GM21737 (cell line): Measurements from ENCODE around the gene PNKD.

Experiments used
- ATAC-seq: cut with Tn5 transposase; IDR thresholded peaks from one replicate; pipeline ENCODE4 v1.9.1; 2021; ENCODE audit warnings: mild to moderate bottlenecking, moderate library complexity; ENCODE audit not compliant: unreplicated experiment

The PNKD gene

GRCh38 chr2:218368621-218369153, 98.4 kb downstream of the PNKD start:
- ATAC-seq, result no peak

- ATAC-seq, result no peak
Measured at GRCh38 chr2:218369330-218369729, 99.0 kb downstream of the PNKD start.

- ATAC-seq, result no peak
Measured at GRCh38 chr2:218370410-218371063, 100.2 kb downstream of the PNKD start.

- ATAC-seq, result no peak
Measured at GRCh38 chr2:218371983-218372350, 101.6 kb downstream of the PNKD start.

- ATAC-seq, result no peak
Measured at GRCh38 chr2:218374795-218375194, 104.5 kb downstream of the PNKD start.

GRCh38 chr2:218375212-218375611, 104.9 kb downstream of the PNKD start:
- no peak for ATAC-seq

GRCh38 chr2:218378053-218378452, 107.7 kb downstream of the PNKD start:
- ATAC-seq, result no peak

- ATAC-seq, result no peak
Measured at GRCh38 chr2:218381916-218382366, 111.6 kb downstream of the PNKD start, which contains the start of gene SLC11A1. Gene SLC11A1 (plus strand): TSS chr2:218382273. CDS start chr2:218382369, 96 bp downstream.

GRCh38 chr2:218382785-218383184, 112.5 kb downstream of the PNKD start:
- no peak for ATAC-seq

GRCh38 chr2:218383892-218384519, 113.7 kb downstream of the PNKD start:
- no peak for ATAC-seq

GRCh38 chr2:218384975-218385374, 114.7 kb downstream of the PNKD start:
- no peak for ATAC-seq

GRCh38 chr2:218386505-218387368, 116.4 kb downstream of the PNKD start:
- no peak for ATAC-seq

GRCh38 chr2:218387369-218388194, 117.3 kb downstream of the PNKD start:
- ATAC-seq, result no peak

GRCh38 chr2:218389333-218390150, 119.2 kb downstream of the PNKD start:
- ATAC-seq, result no peak

GRCh38 chr2:218391202-218391601, 120.9 kb downstream of the PNKD start:
- ATAC-seq, result no peak

GRCh38 chr2:218392459-218392858, 122.1 kb downstream of the PNKD start:
- no peak for ATAC-seq

GRCh38 chr2:218392891-218393462, 122.7 kb downstream of the PNKD start:
- ATAC-seq, result no peak

- no peak for ATAC-seq
Measured at GRCh38 chr2:218393750-218394290, 123.5 kb downstream of the PNKD start.
